Head of caudate nucleus (tissue), 42 donors: ENCODE data around the gene TRPT1.

Experiments
- DNase-seq, 42 donors: peaks; one replicate each; pipeline versions ENCODE4 v3.0.0 to v3.0.0-alpha.2; 2020 to 2021; ENCODE audit warnings: mixed read lengths in 7 of 42
- intact Hi-C: fragments of 100-400 bp; cut with DNase I; formaldehyde crosslinking; loops from one replicate; pipeline ENCODE4 v1.15.0; 2022

The TRPT1 gene

DNA sequence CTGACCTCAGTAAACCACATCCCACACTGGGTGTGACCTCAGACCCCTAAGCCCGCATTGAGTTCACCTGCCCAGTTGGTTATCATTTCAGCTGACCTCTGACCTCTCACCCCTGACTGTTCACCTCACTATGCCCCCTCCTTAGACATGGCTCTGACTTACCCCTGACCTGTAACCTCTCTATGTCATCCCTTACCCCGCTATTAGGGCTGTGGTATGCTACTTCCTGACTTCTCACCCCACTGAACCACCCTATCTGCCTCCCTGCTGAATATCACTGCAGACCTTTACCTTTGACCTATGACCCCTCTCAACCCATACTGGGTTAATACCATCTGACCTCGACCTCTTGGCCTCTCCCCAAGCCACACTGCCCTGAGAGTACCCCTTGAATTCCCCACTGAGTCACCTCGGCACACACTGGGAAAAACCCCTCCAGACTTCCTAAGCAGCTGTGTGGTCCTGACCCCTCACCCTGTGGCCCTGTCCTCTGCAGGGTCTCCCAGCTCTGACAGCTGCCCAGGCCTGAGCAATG, 33.6 kb upstream of the TRPT1 start:
- intact Hi-C loops: no loop called here
- DNase-seq: no peak

GRCh38 chr11:64258946-64259532, 33.1 kb upstream of the TRPT1 start:
- no peak for DNase-seq
- intact Hi-C loops: no loop called here

DNA sequence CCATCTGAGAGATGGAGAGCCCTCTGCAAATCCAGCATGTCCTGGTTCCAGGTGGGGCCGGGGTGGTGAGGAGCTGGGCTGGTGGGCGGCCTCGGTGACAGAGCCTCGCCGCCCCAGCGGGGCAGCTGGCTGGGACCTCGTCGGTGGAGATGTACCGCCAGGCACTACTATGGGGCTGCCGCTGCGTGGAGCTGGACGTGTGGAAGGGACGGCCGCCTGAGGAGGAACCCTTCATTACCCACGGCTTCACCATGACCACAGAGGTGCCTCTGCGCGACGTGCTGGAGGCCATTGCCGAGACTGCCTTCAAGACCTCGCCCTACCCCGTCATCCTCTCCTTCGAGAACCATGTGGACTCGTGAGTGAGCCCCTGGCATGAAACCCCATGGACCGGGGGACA, 32.4 kb upstream of the TRPT1 start:
- intact Hi-C loops: no loop called here
- DNase-seq: no peak

GRCh38 chr11:64256300-64256699, 30.3 kb upstream of the TRPT1 start:
- no peak for DNase-seq
- intact Hi-C loops: no loop called here

GRCh38 chr11:64255135-64256128, 29.4 kb upstream of the TRPT1 start:
- intact Hi-C loops: no loop called here
- no peak for DNase-seq

DNA sequence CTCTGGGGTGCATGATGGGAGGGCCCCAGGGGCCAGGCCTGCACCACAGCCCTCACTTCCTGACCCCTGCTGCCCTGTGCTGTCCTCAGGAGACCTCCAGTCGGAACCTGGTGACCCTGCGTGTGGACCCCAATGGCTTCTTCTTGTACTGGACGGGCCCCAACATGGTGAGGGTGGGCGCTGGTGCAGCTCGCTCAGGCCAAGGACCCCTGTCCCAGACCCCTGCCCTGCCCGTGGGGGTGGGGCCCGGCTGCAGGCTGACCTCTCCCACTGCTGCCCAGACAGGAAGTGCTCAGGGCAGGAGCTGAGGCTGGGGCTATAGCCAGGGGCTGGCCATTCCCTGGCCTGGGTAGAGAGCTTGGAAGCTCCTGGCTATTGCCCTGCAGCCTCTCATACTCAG, 28.3 kb upstream of the TRPT1 start:
- no peak for DNase-seq
- intact Hi-C loops: no loop called here

DNA sequence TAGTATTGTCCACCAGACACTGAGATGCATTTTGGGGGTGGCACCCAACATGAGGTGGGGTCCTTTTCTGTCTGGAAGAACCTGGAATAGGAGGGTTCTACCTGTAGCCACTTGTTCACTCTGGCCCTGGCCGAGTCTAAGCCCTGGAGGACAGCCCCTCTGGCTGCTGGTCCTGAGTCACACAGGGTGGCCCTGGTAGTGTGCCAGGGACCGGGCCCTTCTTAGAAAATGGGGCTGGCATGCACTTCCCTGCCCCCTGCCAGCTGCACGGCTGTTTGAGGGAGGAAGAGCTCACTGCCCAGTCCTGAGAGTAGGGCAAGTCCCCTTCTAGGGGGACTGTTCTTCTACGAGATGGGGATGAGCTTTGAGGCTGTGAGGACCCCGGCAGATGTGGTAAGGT, 27.5 kb upstream of the TRPT1 start:
- intact Hi-C loops: no loop called here
- peak in 22 of 42 donors; percentile 41 to 80 (median 61) for DNase-seq

GRCh38 chr11:64253043-64253442, 27.1 kb upstream of the TRPT1 start:
- intact Hi-C loops: no loop called here

DNA sequence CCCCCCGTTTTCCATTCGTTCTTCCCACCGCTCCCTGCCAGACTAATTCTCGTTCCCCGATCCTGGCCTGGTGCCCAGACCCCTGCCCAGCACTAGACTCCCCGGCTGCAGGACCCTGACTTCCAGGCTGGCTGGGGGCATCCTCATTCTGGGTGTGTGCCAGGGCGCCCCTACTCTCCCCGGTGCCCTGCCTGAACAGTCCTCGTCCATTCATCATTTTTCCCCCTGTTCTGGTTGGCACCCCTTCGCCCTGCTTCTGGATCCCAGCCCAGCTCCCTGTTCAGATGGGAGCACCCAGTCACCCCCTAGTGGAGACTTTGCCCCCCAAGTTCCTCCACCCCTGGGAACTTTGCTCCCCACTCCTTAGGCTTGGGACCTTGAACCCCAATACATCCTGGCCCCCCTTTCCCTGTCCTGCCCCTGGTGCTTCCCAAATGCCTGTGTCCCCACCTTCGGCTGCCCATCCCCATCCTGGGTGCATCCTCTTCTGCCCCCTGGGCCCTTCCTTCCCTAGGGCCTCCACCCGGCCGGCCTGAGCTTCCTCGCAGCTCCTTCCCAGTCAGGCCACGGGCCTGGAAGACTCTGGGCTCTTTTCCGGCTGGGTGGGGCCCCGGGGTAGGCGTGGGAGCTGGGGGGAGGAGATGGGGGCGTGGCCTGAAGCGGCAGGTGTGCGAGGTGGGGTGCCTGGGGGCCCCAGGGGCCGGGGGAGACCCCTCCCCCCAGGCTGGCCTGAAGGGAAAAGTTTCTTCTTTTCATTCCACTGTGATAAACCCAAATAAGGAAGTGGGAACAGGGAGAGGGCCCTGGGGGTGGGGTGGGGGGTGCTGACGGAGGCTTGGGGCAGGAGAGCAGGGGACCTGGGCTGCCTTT, 26.3 kb upstream of the TRPT1 start:
- DNase-seq: peak in 1 of 42 donors; percentile 39
- intact Hi-C loops: no loop called here

More at GRCh38 chr11:64253043-64253442, 27.1 kb upstream of the TRPT1 start:
- no peak for DNase-seq

GRCh38 chr11:64251753-64252002, 25.7 kb upstream of the TRPT1 start:
- intact Hi-C loops: no loop called here
- no peak for DNase-seq

DNA sequence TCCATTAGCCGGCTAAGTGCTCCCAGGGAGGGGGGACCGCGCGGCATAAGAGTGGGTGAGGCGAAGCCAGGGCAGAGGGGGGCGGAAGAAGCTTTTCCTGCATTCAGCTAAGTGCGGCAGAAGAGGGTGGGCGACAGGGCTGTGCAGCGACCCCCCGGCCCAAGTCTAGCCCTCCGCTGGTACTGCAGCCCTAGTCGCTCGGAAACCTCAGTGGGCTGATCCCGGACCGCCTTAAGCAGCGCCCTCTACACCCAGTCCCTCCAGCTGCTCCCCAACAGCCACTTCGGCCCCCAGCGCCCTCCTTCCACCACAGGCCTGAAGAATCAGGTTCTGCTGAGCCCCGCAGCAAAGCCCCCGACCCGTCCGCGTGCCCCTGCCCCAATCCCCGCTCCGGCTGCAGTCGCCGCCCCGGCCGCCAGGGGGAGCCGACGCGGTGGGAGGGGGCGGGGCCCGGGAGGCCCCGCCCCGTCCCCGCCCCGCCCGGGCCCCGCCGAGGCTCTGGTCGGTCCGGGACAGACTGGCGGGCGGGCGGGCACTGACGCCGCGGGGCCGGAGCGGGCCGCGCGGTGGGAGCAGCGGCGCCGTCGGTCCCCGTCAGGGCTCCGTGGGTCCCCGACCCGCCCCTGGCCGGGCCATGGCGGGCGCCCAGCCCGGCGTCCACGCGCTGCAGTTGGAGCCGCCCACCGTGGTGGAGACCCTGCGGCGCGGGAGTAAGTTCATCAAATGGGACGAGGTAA, 25.2 kb upstream of the TRPT1 start, which contains the start of gene PLCB3:
Gene PLCB3, plus strand, starts transcription at position 515 of the 737 bp plus-strand sequence. Its CDS starts 120 bp downstream, at position 635.
- intact Hi-C loops: no loop called here
- DNase-seq: peak in 28 of 42 donors; percentile 49 to 83 (median 66)

- intact Hi-C loops: no loop called here
- DNase-seq: no peak
Measured at GRCh38 chr11:64250415-64251015, 24.5 kb upstream of the TRPT1 start.

GRCh38 chr11:64249563-64250414, 23.8 kb upstream of the TRPT1 start:
- DNase-seq: no peak
- intact Hi-C loops: no loop called here

DNA sequence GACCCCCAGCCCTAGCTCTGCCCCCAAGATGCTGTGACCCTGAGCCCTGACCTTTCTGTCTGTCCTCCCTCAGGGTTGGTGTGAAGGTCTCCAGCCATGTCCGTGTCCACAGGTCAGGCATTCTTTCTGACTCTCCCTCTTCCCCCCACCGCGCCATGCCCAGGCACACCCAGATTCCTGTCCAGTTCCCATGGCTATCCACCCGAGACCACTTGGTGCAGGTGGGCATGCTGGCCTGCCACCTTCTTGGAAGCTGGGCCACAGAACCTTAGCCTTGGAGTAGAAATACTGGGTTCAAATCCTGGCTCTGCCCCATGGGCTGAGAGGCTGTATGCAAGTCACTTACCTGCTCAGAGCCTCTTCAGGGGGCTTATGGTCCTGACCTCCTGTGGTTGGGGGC, 23.1 kb upstream of the TRPT1 start:
- no peak for DNase-seq
- intact Hi-C loops: no loop called here

DNA sequence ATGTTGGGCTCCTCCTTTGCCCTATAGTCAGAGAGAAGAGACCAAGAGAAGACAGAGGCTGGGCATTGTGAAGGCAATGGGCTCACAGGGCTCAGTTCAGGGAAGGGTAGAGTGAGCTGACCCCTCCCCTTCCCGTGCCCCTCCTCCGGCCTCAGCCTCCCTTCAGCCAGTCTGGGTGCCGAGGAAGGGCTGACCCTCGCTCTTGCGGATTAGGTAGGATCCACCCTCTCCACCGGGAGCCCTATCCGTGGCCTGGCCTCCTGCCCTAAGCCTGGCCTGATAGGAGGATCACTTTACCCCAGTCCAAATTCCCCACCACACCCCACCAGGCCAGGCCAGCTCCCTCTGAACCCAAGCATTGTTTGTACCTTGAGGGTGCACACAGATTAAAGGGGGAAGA, 22.6 kb upstream of the TRPT1 start:
- DNase-seq: no peak
- intact Hi-C loops: no loop called here

- intact Hi-C loops: no loop called here
- no peak for DNase-seq
Measured at GRCh38 chr11:64247729-64248531, 21.9 kb upstream of the TRPT1 start.
